ENCODE results near the gene TACR2. TPM values are rescaled to one million over a fixed set of nuclear protein-coding genes. Genes with fewer than 3 reads are reported as not detected.

The TACR2 gene
- total RNA-seq, 2 experiments from 2014 or later, result not detected

- intact Hi-C loops (cut with micrococcal nuclease), result no loop called here
- Mint-ChIP-seq H3K4me3 (no peak overlapping the region), H3K27ac (no peak overlapping the region), H3K4me1 (ENCODE audit: low read depth) (peaks cover 14% of the 10 kb centered on the region), H3K36me3 (ENCODE audit: low read depth) (no peaks in the 10 kb centered on the region), H3K9me3 (no peaks in the 10 kb centered on the region), H3K27me3 (peaks cover 1% of the 10 kb centered on the region)
- ATAC-seq (no peak), DNase-seq (peak; percentile 67)
- TF ChIP-seq CTCF (IDR thresholded peaks at IDR 0.05), result peak; percentile 59
- POLR2A ChIA-PET, result no interaction called here
- CTCF ChIA-PET, result interaction anchor here (0.5 to 2.7 kb wide), 5 partner anchors 10 to 209 kb away, joined by 3 to 11 read pairs (median 4); no protein-coding TSS in a partner anchor
Observed at GRCh38 chr10:69413221-69413865, 3.4 kb downstream of the TACR2 start.

DNA sequence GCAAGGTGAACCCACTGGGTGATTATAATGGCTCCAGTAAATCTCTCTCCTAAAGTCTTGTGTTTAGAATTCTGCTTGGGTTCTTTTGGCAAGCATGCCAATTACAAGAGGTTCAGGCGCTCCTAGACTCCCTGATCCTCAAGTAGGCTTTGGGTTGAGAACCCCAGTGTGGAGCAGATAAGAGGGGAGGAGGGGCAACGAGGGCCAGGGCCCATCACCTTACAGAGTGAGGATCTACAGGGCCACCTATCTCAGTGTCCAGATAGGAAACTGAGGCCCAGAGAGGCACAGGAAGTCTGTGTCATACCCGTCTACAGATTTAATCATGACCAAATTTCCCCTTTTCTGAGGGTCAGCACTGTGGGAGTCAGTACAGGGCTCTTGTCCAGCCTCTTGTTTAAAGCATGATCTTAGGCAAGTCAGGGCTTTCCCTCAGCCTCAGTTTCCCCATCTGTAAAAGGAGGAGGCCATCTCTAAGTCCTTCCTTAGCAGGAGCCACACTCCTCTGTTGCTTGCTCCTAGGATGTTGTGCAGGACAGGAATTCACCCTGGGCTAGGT, 4.4 kb downstream of the TACR2 start:
- no peak for TF ChIP-seq CTCF (IDR thresholded peaks at IDR 0.05)
- Mint-ChIP-seq H3K4me3 (no peak overlapping the region), H3K27me3 (peaks cover 1% of the 10 kb centered on the region), H3K4me1 (ENCODE audit: low read depth) (peaks cover 22% of the 10 kb centered on the region), H3K9me3 (no peaks in the 10 kb centered on the region), H3K27ac (no peak overlapping the region), H3K36me3 (ENCODE audit: low read depth) (no peaks in the 10 kb centered on the region)
- intact Hi-C loops (cut with micrococcal nuclease), result no loop called here
- DNase-seq, result no peak
- ChIA-PET CTCF (interaction anchor here (1.1 to 2.7 kb wide), 2 partner anchors 11 to 89 kb away, joined by 3 to 11 read pairs; no protein-coding TSS in a partner anchor), POLR2A (no interaction called here)
- no peak for ATAC-seq

GRCh38 chr10:69411476-69411875, 5.2 kb downstream of the TACR2 start:
- Mint-ChIP-seq H3K36me3 (ENCODE audit: low read depth) (no peaks in the 10 kb centered on the region), H3K4me1 (ENCODE audit: low read depth) (peaks cover 22% of the 10 kb centered on the region), H3K27me3 (peaks cover 1% of the 10 kb centered on the region), H3K9me3 (no peaks in the 10 kb centered on the region), H3K27ac (no peak overlapping the region), H3K4me3 (no peak overlapping the region)
- no peak for ATAC-seq
- TF ChIP-seq CTCF (IDR thresholded peaks at IDR 0.05), result no peak
- CTCF ChIA-PET, result interaction anchor here (1.1 kb wide), 1 partner anchor 13 kb away, joined by 3 read pairs; no protein-coding TSS in a partner anchor
- intact Hi-C loops (cut with micrococcal nuclease), result no loop called here
- POLR2A ChIA-PET, result no interaction called here
- no peak for DNase-seq

GRCh38 chr10:69410487-69410886, 6.2 kb downstream of the TACR2 start:
- no peaks in the 10 kb centered on the region for H3K36me3 Mint-ChIP-seq (ENCODE audit: low read depth)
- intact Hi-C loops (cut with micrococcal nuclease), result no loop called here
- peaks cover 1% of the 10 kb centered on the region for H3K27me3 Mint-ChIP-seq
- no peak for TF ChIP-seq CTCF (IDR thresholded peaks at IDR 0.05)
- peaks cover 24% of the 10 kb centered on the region for H3K4me1 Mint-ChIP-seq (ENCODE audit: low read depth)
- H3K27ac Mint-ChIP-seq, result no peak overlapping the region
- H3K4me3 Mint-ChIP-seq, result no peak overlapping the region
- ChIA-PET POLR2A (no interaction called here), CTCF (interaction anchor here (1.1 kb wide), 1 partner anchor 14 kb away, joined by 3 read pairs; no protein-coding TSS in a partner anchor)
- H3K9me3 Mint-ChIP-seq, result no peaks in the 10 kb centered on the region
- ATAC-seq (no peak), DNase-seq (no peak)

- CTCF ChIA-PET, result no interaction called here
- ATAC-seq, result no peak
- no peaks in the 10 kb centered on the region for H3K36me3 Mint-ChIP-seq (ENCODE audit: low read depth)
- no peaks in the 10 kb centered on the region for H3K9me3 Mint-ChIP-seq
- H3K27me3 Mint-ChIP-seq, result peaks cover 1% of the 10 kb centered on the region
- POLR2A ChIA-PET, result no interaction called here
- intact Hi-C loops (cut with micrococcal nuclease), result loop anchor here (5.0 kb wide), 1 partner anchor 97 kb away; no protein-coding TSS in a partner anchor
- no peak overlapping the region for H3K27ac Mint-ChIP-seq
- H3K4me3 Mint-ChIP-seq, result no peak overlapping the region
- no peak for DNase-seq
- H3K4me1 Mint-ChIP-seq (ENCODE audit: low read depth), result peaks cover 24% of the 10 kb centered on the region
- TF ChIP-seq CTCF (IDR thresholded peaks at IDR 0.05), result no peak
Observed at GRCh38 chr10:69409968-69410367, 6.8 kb downstream of the TACR2 start.
